Measurements from ENCODE around the gene ATP1B2.
"Not testable (repeated sequence)": the region's sequence is repeated elsewhere in the genome, so short reads cannot be mapped to it uniquely, and the experiment has no call there.

The ATP1B2 gene

DNA sequence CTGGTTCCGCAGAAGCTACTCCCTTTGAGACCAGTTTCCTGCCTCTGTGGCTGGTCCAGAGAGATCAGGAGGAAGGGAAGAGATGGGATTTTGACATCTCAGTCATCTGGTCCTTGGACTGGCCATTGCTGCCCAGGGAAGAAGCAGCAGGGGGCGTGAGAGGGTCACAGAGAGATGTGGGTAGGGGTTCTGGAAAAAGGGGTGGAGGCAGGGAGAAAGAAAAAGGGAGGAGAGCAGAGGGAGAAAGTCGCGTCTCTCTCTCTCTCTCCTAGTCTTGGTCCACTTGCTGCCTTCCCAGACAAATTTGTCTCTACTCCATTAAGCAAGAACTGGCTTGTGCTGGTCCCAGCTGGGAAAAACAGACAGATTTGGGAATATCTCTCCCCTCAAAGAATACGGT, 16.3 kb upstream of the ATP1B2 start:
- no peak for DNase-seq (ENCODE audit: low read depth in 2 of 2)

- DNase-seq (ENCODE audit: low read depth in 2 of 2): no peak
Observed at GRCh38 chr17:7636163-7636562, 14.6 kb upstream of the ATP1B2 start.

DNA sequence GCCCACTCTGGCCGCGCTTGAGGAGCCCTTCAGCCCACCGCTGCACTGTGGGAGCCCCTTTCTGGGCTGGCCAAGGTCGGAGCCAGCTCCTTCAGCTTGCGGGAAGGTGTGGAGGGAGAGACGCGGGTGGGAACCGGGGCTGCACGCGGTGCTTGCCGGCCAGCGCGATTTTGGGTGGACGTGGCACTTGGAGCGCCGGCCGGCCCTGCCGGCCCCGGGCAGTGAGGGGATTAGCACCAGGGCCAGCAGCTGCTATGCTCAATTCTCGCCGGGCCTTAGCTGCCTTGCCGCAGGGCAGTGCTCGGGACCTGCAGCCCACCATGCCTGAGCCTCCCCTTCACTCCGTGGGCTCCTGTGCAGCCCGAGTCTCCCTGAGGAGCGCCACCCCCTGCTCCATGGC, 9.9 kb upstream of the ATP1B2 start:
- no peak for DNase-seq (ENCODE audit: low read depth in 2 of 2)

- DNase-seq (ENCODE audit: low read depth in 2 of 2): not testable (repeated sequence)
Observed at GRCh38 chr17:7641635-7642034, 9.1 kb upstream of the ATP1B2 start.

- DNase-seq (ENCODE audit: low read depth in 2 of 2): no peak
Observed at GRCh38 chr17:7644775-7645174, 6.0 kb upstream of the ATP1B2 start.

DNA sequence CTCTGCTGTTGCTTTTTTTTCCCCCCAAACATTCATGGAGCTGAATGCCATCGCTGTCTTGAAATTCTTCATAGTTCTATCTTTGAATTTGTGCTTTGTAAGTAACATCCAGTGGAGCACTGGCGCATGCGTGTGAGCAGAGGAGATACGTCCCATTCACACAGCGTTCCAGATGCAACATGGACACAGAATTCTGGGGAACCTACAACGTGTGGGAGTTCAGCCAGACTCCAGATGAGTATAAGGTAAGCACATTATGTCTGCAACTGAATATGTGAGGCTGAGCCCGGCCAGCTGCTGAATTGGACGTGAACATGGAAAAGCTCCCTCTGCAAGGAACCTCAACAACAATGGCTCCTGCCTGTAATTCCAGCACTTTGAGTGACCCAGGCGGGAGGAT, 4.3 kb upstream of the ATP1B2 start:
- DNase-seq (ENCODE audit: low read depth in 2 of 2): no peak

DNA sequence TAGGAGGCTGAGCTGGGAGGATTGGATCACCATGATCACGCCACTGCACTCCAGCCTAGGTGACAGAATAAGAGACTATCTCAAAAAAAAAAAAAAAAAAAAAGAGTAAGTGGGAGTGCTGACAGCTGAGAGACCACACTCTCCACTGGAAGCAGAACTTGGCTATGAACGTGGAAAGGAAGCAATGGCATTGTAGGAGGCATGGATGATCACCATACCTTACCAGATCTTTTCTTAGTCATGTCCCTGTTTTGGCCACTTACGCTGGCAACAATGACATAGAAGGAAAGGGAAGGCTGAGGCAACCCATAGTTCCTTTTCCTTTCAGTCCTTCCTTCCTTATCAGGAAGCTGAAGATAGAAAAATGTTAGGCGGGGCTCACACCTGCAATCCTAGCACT, 3.7 kb upstream of the ATP1B2 start:
- no peak for DNase-seq (ENCODE audit: low read depth in 2 of 2)

DNA sequence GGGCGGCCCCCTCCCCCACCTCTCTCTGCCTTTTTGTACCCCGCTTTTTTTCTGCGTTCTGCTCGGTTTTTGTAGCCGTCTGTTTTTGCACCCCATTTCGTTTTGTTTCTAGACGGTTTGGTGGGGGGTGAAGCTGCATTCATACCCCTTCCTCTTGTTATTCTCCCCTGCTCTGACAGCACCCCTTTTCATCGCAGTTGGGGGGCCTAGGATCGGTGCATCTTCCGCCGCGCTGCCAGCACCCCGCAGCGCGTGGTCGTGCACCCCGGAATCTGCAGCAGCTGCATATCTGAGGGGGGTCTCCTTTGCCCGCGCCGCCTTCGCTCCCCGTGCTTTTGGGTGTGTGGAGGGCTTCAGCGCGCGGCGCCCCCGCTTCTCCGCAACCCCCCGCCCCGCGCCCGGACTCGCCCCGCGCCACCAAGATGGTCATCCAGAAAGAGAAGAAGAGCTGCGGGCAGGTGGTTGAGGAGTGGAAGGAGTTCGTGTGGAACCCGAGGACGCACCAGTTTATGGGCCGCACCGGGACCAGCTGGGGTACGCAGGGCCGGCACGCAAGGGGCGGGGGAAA, 455 bp downstream of the ATP1B2 start:
- no peak for DNase-seq (ENCODE audit: low read depth in 2 of 2)

DNA sequence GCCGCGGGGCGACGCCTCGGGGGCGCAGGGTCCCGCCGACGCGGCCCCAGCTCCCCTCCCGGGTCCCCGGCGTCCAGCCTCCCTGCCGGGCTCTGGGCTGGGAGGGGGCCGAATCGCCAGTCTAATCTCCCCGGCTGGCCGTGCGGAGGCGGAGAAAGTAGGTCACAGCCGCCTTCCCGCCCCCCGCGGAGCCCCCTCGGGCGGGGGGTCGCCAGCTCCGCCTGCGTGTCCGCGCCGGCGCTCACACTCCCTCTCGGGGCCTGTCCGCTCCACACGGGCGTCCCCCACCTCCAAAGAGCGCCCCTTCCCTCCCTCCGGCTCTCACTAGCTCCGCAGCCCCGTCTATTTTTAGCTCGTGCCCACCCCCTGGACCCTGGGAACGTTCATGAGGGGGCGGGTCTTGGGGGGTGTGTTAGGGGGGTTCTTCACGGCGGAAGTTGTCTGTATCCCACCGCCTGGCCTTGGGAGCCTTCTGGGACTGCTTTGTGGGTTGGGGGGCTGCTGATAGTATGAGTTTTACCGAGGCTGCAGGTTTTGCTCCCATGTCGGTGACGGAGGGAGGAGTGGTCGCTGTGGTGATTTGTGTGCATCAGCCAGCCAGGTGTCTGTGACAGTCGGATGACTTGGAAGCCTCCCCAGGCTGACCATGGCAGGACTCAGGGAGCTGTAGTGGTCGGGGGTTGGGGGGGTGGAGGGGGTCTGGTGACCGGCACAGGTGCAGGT, 1.1 kb downstream of the ATP1B2 start:
- DNase-seq (ENCODE audit: low read depth in 2 of 2): no peak

DNA sequence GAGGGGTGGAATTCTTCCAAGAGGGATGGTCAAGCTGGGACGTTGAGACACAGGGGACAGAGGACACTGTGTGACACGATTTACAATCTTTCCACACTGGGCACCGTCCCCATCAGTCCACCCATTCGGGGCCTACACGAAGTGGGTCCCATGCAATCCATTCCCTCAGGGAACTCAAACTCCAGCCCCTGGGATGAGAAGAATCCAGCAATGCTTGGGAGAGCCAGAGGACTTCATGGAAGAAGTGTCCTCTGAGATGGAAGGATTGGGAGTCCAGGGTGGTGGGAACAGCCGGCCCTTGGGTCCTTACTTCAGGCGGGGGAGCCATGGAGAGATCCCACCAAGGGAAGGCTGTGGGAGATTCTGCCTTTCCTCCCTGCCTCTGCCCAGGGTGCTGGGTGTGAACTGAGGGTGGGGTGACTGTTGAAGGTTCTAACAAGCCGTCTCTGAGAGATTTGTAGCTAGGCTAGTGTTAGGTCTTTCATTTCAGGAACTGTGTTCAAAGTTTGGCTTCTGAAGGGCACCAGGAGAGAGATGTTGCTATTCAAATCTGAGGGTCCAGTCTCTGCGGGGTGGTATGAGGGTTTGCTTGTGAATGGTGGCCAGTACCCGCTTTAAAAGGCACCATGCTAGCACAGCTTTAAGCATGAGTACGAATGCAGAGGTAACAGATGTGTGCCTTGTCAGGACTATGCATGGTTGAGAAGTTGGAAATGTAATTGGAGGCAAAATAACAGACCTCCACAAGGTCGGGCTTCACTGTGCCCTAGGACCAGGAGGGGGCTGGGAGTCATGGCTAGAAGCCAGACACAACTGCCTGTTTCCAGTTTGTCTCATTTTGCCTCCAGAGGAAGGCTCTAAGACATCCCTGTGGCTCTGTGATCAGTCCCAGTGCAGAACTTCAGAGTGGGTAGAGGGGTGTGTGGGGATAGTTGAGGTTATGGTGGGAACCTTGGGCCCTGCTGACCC, 1.9 kb downstream of the ATP1B2 start:
- no peak for DNase-seq (ENCODE audit: low read depth in 2 of 2)

- no peak for DNase-seq (ENCODE audit: low read depth in 2 of 2)
Observed at GRCh38 chr17:7654832-7655540, 4.3 kb downstream of the ATP1B2 start.

DNA sequence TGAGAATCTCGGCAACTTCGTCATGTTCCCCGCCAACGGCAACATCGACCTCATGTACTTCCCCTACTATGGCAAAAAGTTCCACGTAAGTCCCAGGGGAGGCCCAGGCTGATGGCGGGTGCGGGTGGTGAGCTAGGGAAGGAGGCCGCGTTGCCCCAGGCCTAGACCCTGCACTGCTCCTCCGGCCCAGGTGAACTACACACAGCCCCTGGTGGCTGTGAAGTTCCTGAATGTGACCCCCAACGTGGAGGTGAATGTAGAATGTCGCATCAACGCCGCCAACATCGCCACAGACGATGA, 4.8 kb downstream of the ATP1B2 start:
- no peak for DNase-seq (ENCODE audit: low read depth in 2 of 2)

GRCh38 chr17:7656958-7657609, 6.4 kb downstream of the ATP1B2 start:
- DNase-seq (ENCODE audit: low read depth in 2 of 2): no peak

DNA sequence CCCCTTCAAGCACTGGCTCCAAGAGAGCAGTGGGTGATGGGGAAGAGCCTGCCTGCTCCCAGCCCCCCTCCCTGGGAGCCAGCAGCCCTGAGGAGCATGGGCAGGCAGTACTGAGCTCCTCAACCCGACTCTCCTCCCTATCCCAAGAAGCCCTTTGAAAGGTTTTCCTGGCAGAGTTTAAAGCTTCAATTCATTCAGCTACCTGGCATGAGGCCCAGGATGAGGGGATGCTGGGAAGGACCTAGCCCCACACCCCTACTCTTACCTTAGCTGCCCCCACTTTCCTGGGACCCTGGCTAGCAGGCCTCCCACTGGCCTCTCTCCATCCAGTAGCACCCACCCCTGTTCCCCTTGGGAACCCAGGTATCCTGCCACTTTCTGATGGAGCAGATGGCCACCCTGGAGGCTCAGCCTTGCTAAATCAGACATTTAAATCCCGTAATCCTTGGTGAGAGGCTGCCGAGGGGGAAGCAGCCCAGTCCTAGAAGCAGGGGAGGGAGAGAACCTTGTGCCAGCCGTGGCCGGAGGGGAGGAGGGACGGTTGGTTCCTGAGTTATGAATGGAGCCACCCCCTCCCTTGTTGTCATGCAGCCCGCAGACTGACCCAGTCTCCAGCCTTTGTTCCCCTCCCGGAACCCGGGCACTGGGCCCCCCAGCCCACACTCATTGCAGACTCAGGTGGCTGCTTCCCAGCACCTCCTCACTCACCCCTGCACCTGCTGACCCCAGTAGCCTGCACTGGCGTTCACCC, 17.1 kb downstream of the ATP1B2 start:
- no peak for DNase-seq (ENCODE audit: low read depth in 2 of 2)

- no peak for DNase-seq (ENCODE audit: low read depth in 2 of 2)
Observed at GRCh38 chr17:7668482-7668881, 17.8 kb downstream of the ATP1B2 start.

GRCh38 chr17:7673239-7673638, 22.5 kb downstream of the ATP1B2 start:
- DNase-seq (ENCODE audit: low read depth in 2 of 2): no peak

- no peak for DNase-seq (ENCODE audit: low read depth in 2 of 2)
Observed at GRCh38 chr17:7674934-7675333, 24.2 kb downstream of the ATP1B2 start.

DNA sequence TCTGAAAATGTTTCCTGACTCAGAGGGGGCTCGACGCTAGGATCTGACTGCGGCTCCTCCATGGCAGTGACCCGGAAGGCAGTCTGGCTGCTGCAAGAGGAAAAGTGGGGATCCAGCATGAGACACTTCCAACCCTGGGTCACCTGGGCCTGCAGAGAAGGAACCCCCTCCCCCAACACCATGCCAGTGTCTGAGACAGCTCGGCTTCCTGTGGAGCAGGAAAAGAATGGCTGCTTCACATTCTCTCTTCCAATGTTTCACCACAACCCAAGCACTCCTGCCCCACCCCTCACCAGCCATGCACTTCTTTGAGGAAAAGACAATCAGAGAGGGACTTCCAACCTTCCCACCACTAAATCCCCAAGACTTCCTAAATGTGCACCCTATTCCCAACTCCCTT, 25.8 kb downstream of the ATP1B2 start:
- no peak for DNase-seq (ENCODE audit: low read depth in 2 of 2)

- no peak for DNase-seq (ENCODE audit: low read depth in 2 of 2)
Observed at GRCh38 chr17:7677388-7678067, 26.8 kb downstream of the ATP1B2 start.

- DNase-seq (ENCODE audit: low read depth in 2 of 2): no peak
Observed at GRCh38 chr17:7684851-7685532, 34.3 kb downstream of the ATP1B2 start.

Data from stimulated activated CD4-positive, alpha-beta T cell treated with anti-CD3 and anti-CD28 coated beads, Interleukin-1b, Interleukin-23, amount 100 ng/mL, for 1 hour (primary cell).